Smooth muscle cell (in vitro differentiated cells): Measurements from ENCODE around the gene TRIM54. TPM values are rescaled to one million over a fixed set of nuclear protein-coding genes. Genes with fewer than 3 reads are reported as not detected.

Experiments used
- DNase-seq: peaks from one replicate; lab custom pipeline; 2025; ENCODE audit not compliant: unreplicated experiment; lab: John Stamatoyannopoulos, UW
- H2AFZ ChIP-seq: fragments of 200-600 bp; sonication (generic); 2 replicates; pipeline ENCODE4 v1.6.0; 2016; ENCODE audit warnings: antibody characterized with exemption, low read depth, mild to moderate bottlenecking
- H3F3A ChIP-seq: fragments of 200-600 bp; sonication (generic); 2 replicates; pipeline ENCODE4 v1.6.0; 2017; ENCODE audit warnings: antibody characterized with exemption, low read depth
- H3K27ac ChIP-seq: fragments of 200-600 bp; sonication (generic); 2 replicates; pipeline ENCODE4 v1.5.1; 2016; ENCODE audit warnings: low read depth, mild to moderate bottlenecking
- H3K27me3 ChIP-seq: fragments of 200-600 bp; sonication (generic); 2 replicates; pipeline ENCODE4 v1.6.1; 2016; ENCODE audit warnings: low read depth, mild to moderate bottlenecking
- H3K36me3 ChIP-seq: fragments of 200-600 bp; sonication (generic); 2 replicates; pipeline ENCODE4 v1.5.1; 2016; ENCODE audit warnings: low read depth
- H3K4me1 ChIP-seq: fragments of 200-600 bp; sonication (generic); 2 replicates; pipeline ENCODE4 v1.5.1; 2016; ENCODE audit warnings: low read depth
- H3K4me2 ChIP-seq: fragments of 200-600 bp; sonication (generic); 2 replicates; pipeline ENCODE4 v1.6.0; 2016; ENCODE audit warnings: mild to moderate bottlenecking
- H3K4me3 ChIP-seq: fragments of 200-600 bp; sonication (generic); 2 replicates; pipeline ENCODE4 v1.5.1; 2016; ENCODE audit warnings: mild to moderate bottlenecking
- H3K79me2 ChIP-seq: fragments of 200-600 bp; sonication (generic); 2 replicates; pipeline ENCODE4 v1.6.0; 2016; ENCODE audit warnings: low read depth, mild to moderate bottlenecking
- H3K9ac ChIP-seq: fragments of 200-600 bp; sonication (generic); 2 replicates; pipeline ENCODE4 v1.6.0; 2016; ENCODE audit warnings: low read depth
- H3K9me3 ChIP-seq: fragments of 200-600 bp; sonication (generic); replicated peaks from 2 replicates; pipeline ENCODE4 v1.5.1; 2016; ENCODE audit warnings: low read depth
- H4K20me1 ChIP-seq: fragments of 200-600 bp; sonication (generic); 2 replicates; pipeline ENCODE4 v1.6.0; 2016; ENCODE audit warnings: low read depth
- CTCF ChIP-seq: fragments of 200-600 bp; sonication (generic); IDR thresholded peaks from 2 replicates; pipeline ENCODE4 v1.5.1; 2017; ENCODE audit warnings: borderline replicate concordance, mild to moderate bottlenecking, antibody characterized with exemption; ENCODE audit not compliant: insufficient read depth, poor library complexity, severe bottlenecking
- WGBS: methylation state at CpG from one replicate; pipeline ENCODE4 v1.1.7; 2016; ENCODE audit warnings: low lambda C conversion rate; 5-methylcytosine and 5-hydroxymethylcytosine counted together
- polyA plus RNA-seq: library from polyadenylated mRNA; unstranded; fragments of >200 nt; fragmentation: Nextera tagmentation; extraction: Ambion mirVana; gene quantifications from 2 replicates; pipeline ENCODE4 v1.2.1, GENCODE V29; 2016
- total RNA-seq: library from RNA; depleted of rRNA; stranded (reverse); fragments of >200 nt; gene quantifications from 2 replicates; pipeline ENCODE4 v1.2.3, GENCODE V29; 2014

Gene TRIM54
- total and polyA plus RNA-seq, 2 experiments from 2014 or later = 0.22 TPM; not detected in 1

GRCh38 chr2:27335311-27335710 lies 53.1 kb downstream of the TRIM54 start:
- DNase-seq = no peak
- Histone ChIP-seq H4K20me1 (no peaks in the 10 kb centered on the region), H3K27ac (no peak overlapping the region), H2AFZ (no peak overlapping the region), H3K4me3 (no peak overlapping the region), H3K79me2 (no peaks in the 10 kb centered on the region), H3K9ac (no peak overlapping the region), H3F3A (no peaks in the 10 kb centered on the region), H3K36me3 (peaks cover 8% of the 10 kb centered on the region), H3K27me3 (no peaks in the 10 kb centered on the region), H3K4me1 (no peaks in the 10 kb centered on the region), H3K4me2 (no peak overlapping the region), H3K9me3 (no peaks in the 10 kb centered on the region)
- TF ChIP-seq CTCF = no peak
- 94% methylated on average over 3 of the region's 3 CpGs for whole genome bisulfite sequencing

- Histone ChIP-seq H3K79me2 (no peaks in the 10 kb centered on the region), H3F3A (no peaks in the 10 kb centered on the region), H3K9me3 (no peaks in the 10 kb centered on the region), H3K36me3 (peaks cover 15% of the 10 kb centered on the region), H4K20me1 (no peaks in the 10 kb centered on the region), H3K27me3 (no peaks in the 10 kb centered on the region), H3K4me3 (no peak overlapping the region), H3K4me1 (no peaks in the 10 kb centered on the region), H3K9ac (no peak overlapping the region), H3K27ac (no peak overlapping the region), H2AFZ (no peak overlapping the region), H3K4me2 (no peak overlapping the region)
- no peak for TF ChIP-seq CTCF
- DNase-seq = no peak
- 98% methylated on average over 7 of the region's 7 CpGs for WGBS
Observed at GRCh38 chr2:27336173-27336572, 53.9 kb downstream of the TRIM54 start.

GRCh38 chr2:27347641-27348040 lies 65.4 kb downstream of the TRIM54 start:
- H3K4me1 ChIP-seq = no peaks in the 10 kb centered on the region
- peaks cover 76% of the 10 kb centered on the region for H4K20me1 ChIP-seq
- peaks cover 88% of the 10 kb centered on the region for H3K79me2 ChIP-seq
- H3K36me3 ChIP-seq = no peaks in the 10 kb centered on the region
- no peaks in the 10 kb centered on the region for H3K27me3 ChIP-seq
- TF ChIP-seq CTCF = no peak
- H2AFZ ChIP-seq = no peak overlapping the region
- no peak overlapping the region for H3K9ac ChIP-seq
- no peak overlapping the region for H3K4me3 ChIP-seq
- H3F3A ChIP-seq = no peaks in the 10 kb centered on the region
- no peak overlapping the region for H3K4me2 ChIP-seq
- no peaks in the 10 kb centered on the region for H3K9me3 ChIP-seq
- WGBS = 98% methylated on average over 2 of the region's 2 CpGs
- H3K27ac ChIP-seq = no peak overlapping the region
- no peak for DNase-seq

GRCh38 chr2:27350106-27350693 lies 68.0 kb downstream of the TRIM54 start:
- Histone ChIP-seq H3F3A (peaks cover 16% of the 10 kb centered on the region), H3K4me3 (no peak overlapping the region), H2AFZ (no peak overlapping the region), H3K27ac (no peak overlapping the region), H3K36me3 (no peaks in the 10 kb centered on the region), H3K9me3 (no peaks in the 10 kb centered on the region), H3K27me3 (no peaks in the 10 kb centered on the region), H3K9ac (no peak overlapping the region), H3K4me1 (peaks cover 13% of the 10 kb centered on the region), H3K79me2 (peaks cover 91% of the 10 kb centered on the region), H4K20me1 (peaks cover 78% of the 10 kb centered on the region), H3K4me2 (no peak overlapping the region)
- 97% methylated on average over 7 of the region's 7 CpGs for WGBS
- no peak for TF ChIP-seq CTCF
- DNase-seq = no peak
